Astrocyte of the hippocampus (primary cell): ENCODE results near the gene MAN1C1.

ENCODE experiments used
- DNase-seq: peaks from one replicate; pipeline ENCODE4 v3.0.0; 2011; ENCODE audit warnings: low read depth, low spot score

Gene MAN1C1

DNA sequence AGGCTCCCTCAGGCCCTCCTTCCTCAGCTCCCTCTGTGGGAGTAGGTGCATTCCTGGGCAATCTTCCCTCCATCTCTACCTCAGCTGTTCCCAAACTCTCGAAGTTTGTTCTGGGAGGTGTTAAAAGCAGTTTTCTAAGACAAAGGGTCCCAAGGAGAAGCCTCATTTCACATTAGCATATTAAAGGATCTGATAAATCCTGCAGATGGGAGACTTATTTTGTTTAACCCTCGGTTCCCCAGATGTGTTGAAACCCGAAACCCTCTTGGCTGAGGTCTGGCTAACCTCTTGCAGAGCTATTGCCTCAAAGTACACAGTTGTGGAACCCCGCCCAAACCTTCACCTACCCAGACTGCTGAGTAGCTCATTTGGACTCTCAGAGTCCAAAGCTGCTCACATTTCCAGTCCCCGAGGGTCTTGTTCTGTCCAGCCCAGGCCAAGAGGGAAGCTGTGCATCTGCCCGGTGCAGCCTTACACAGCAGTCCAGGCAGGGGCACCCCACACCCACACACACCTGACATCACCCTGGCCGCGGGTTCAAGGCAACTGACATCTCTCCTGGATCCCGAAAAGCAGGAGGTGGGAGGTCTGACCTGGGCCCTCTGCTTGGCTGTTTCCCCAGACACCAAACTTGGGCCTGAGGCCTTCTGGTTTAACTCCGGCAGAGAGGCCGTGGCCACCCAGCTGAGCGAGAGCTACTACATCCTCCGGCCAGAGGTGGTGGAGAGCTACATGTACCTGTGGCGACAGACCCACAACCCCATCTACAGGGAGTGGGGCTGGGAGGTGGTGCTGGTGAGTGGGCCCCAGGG, 163.9 kb downstream of the MAN1C1 start:
- DNase-seq: no peak

DNA sequence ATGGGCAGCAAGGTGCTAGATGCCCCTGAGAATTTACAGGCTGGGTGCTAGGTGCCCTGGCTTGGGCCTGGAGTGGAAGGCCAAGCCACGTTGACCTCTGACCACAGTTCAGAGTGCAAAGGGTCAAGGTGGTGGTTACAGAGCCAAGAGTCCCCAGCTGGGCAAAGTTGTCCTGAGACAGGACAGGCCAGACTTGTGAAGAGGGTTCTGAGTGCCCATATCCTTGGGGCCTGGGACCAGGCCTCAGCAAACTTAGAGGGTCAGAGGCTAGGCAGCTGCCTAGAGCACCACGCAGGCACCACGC, 164.5 kb downstream of the MAN1C1 start:
- no peak for DNase-seq

DNA sequence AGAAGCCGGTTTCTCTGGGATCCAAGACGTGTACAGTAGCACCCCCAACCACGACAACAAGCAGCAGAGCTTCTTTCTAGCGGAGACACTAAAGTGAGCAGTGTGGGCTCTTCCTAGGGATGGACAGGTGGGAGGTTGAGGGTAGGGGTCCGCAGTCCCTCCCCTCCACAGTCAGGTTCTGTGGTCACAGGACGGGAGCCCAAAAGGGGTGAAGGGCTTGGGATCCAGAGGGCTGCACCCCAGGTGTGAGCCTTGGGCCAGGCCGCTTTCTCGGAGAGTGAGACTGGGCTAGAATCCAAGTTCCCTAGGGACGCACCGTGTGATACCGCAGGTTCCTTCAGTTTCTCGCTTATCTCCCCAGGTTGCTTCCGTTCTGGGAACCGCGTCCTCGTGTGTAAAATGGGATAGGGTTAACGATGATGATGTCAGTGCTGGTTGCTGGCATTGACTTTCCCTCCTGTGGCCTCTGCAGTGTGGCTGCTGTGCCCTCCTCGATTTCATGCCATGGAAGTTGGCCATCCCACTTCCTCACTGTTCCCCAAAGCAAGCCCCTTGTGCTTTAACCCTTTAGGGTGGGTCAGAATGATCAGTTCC, 166.1 kb downstream of the MAN1C1 start:
- no peak for DNase-seq

DNA sequence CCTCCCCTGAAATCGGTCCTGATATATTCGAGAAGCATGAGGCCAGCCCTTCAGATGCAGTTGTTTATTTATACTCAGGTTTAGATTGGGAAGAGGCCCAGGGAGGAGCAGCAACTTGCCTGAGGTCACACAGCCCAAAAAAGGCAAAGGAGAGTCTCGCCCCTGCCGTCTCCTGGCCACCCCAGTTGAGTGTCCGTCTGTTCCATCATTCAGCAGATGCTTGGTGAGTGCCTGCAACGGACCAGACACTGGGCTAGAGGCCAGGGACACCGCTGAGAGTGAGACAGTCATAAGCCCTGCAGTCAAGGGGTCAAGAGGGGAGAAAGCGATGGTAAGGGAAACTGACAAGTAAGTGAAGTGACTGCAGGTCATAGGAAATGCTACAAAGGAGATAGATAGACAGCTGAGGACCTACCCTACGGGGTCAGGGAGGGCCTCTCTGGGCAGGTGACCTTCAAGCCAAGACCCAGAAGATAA, 168.0 kb downstream of the MAN1C1 start:
- DNase-seq: no peak

DNA sequence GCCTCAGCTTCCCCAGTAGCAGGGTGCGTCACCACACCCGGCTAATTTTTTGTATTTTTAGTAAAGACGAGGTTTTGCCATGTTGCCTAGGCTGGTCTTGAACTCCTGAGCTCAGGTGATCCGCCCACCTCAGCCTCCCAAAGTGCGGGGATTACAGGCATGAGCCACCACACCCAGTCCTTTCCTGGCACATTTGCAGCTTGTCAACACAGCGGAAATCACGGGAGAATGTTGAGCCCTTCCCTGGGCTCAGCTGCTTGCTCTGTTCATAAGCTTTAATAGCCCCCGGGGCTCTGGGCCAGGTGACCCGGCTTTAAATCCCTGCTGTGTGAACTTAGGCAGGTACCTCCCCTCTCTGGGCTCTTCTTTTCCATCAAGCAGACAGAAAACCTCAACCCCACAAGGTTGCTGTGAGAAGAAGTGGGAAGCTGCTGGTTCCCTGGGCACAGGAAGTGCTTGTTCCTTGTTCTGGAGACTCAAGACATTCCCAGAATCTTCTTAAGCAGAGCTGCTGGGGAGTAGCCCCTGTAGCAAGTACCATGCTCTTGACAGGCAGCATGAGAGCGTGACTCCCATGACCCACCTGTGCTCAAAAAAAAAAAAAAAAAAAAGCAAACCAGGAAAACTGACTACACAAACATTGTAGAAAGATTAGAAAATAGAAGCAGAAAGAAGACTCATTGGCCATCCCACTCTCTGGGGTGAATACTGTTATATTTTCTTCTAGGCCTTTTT, 168.9 kb downstream of the MAN1C1 start:
- DNase-seq: no peak

DNA sequence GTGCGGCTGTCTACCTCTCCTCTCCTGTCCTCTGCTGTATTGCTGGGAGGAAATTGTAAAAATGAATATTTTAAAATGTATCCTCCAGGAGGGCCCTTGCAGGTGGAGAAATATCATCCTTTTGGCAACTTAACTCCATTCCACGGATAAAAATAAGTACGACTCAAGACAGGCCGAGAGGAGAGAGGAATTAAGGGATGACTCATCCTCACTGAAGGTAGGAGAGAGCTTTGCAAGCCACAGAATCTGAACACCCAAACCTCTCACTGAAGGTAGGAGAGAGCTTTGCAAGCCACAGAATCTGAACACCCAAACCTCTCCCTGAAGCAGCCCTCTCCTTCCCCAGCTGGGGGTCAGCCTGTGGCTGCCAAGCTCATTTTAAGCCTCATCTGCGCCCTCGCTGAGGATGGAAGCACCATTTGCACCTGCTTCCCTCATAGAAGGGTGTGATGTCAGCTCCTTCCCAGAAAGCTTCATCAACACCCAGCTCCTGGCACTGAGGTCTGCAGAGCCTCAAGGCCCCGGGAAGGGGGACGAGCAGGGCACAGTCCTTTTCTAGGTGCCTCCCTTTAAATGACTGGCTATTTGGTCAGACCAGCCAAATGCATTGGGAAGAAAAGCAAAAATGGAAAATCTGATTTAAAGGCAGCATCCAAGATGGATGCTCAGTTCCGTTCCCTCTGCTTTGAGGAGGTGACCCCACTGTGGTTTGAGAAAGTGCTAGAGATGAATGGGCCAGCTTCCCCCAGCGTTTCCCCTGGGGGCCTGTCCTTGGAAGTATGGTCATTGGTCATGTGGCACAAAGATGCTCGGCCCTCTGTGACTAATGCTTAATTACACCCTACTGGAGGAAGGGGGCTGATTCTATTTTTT, 170.5 kb downstream of the MAN1C1 start:
- no peak for DNase-seq

DNA sequence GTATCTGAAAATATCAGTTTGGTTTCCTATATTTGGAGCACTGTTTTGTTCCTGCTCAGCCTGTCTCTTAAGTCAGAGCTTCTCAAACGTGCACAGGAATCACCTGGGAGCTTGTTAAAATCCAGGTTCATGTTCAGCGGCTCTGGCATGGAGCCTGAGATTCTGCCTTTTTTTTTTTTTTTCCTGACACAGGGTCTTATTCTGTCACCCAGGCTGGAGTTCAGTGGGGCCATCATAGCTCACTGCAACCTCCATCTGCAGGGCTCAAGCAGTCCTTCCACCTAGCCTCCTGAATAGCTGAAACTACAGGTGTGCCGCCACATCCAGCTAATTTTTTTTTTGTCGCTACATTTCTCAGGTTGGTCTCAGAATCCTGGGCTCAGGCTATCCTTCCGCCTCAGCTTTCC, 171.2 kb downstream of the MAN1C1 start:
- no peak for DNase-seq

DNA sequence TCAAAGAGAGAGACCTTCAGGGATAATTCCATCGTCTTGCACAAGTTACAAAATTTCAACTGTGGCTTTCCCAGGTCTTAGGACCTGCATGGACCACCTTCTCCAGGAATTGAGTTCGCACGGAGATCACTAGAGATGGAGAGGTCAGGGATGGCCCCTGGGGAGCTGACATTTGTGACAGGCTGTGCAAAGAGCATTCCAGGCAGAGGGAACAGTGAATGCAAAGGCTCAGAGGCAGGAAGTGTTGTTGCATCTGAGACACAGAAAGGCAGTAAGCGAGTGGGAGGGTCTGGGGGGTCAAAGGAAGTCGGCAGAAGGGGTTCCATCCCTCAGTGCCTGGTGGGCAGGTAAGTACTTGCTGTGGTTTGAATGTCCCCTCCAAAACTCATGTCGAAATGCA, 173.9 kb downstream of the MAN1C1 start:
- DNase-seq: no peak

DNA sequence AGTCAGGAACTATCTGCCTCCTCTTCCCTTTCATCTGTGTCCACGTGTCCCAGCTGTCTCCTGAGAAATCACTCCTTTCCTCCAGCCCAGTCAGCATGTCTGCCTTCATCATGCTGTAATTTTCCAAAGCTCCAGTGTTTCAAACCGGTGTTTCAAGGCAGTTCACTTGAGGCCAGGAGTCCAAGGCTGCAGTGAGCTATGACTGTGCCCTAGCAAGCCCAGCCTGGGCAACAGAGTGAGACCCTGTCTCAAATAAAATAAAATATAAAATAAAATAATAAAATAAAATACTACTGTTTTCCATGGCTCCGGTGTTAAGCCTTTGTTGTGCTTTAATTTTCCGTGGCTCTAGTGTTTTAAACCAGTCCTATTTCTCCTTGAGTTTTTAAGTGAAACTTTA, 175.5 kb downstream of the MAN1C1 start:
- DNase-seq: no peak

DNA sequence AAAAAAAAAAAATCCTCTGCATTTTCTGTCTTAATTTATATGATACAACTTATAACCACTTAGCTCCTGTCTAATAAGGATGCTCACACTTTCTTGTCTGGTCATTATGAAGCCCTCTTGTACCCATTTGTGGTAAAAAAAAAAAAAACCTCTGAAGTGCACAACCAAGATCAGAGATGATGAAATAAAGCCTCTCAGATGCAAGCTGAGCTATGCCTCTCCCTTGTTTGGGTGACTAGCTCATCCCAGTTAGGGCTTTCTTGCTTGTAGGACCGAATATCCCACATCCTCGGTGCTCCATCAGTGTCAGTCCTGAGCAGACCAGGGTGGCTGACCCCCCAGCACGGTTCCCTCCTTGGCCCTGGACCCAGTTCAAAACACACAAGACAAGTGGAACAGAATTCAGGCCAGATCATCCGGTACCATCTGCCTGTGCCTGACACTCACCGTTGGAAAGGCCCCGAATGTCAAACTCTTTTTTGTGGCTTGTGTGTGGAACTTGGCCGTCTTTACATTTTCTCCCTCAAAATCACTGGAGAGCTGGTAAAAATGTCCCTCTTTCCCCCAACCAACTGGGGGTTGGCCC, 177.1 kb downstream of the MAN1C1 start:
- no peak for DNase-seq

DNA sequence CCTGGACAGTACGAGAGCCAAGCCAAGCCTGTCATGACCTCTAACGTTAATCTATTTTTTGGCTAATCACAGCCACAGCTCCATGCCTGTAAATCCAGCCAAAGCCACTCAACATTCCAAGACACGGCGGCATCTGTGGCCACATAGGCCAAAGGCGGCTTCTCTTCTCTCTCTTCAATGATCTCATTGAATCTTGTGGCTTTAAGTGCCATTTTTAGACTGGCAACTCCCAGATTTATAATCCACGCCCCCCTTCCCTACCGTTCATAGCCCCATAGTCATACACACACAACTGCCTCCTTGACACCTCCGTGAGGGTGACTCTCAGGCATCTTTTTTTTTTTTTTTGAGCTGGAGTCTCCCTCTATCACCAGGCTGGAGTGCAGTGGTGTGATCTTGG, 177.7 kb downstream of the MAN1C1 start:
- peak; percentile 54 for DNase-seq

DNA sequence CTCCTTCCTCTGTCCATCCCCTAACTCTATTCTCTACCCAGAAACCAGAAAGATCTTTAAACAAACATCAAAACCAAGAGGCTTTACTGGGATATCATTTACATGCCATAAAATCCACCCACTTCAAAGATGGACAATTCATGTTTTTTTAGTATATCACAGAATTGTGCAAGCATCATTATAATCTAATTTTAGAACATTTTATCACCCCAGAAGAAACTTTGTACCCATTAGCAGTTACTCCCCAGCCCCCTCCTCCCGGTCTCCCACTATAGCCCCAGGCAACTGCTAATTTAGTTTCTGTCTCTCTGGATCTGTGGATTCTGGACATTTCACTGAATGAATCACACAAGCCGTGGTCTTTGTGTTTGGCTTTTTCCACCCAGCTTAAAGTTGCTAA, 178.6 kb downstream of the MAN1C1 start:
- DNase-seq: peak; percentile 34

DNA sequence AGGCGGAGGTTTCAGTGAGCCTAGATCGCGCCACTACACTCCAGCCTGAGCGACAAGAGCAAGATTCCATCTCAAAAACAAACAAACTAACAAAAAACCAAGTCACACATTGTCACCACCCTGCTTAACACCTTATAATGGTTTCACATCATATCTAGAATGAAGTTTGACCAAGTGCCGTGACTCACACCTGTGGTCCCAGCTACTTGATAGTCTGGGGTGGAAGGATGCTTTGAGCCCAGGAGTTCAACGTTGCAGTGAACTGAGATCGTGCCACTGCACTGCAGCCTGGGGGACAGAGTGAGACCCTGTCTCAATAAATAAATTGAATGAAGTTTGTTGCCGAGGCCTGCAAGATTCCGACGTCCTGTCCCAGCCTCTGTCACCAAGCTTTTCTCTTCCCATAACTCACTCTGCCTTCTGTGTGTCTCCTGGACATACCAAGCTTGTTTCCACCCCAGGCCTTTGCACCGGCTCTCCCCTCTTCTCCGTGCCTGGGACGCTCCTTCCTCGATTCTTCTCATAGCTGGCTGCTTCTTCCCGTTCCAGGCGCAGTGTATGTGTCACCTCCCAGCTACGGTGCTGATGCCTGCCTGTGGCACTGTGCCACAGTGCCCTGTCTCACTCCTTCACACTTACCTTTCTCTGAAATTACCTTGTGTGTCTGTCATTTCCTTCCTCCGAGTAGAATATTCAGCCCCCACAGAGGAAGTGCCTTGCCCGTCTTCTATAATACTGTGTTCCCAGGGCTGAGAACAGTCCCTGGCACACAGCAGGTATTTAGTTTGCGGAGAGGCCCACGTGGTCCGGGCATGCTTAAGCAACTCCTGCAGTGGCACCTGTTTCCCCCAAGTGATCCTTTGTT, 179.6 kb downstream of the MAN1C1 start:
- DNase-seq: no peak

DNA sequence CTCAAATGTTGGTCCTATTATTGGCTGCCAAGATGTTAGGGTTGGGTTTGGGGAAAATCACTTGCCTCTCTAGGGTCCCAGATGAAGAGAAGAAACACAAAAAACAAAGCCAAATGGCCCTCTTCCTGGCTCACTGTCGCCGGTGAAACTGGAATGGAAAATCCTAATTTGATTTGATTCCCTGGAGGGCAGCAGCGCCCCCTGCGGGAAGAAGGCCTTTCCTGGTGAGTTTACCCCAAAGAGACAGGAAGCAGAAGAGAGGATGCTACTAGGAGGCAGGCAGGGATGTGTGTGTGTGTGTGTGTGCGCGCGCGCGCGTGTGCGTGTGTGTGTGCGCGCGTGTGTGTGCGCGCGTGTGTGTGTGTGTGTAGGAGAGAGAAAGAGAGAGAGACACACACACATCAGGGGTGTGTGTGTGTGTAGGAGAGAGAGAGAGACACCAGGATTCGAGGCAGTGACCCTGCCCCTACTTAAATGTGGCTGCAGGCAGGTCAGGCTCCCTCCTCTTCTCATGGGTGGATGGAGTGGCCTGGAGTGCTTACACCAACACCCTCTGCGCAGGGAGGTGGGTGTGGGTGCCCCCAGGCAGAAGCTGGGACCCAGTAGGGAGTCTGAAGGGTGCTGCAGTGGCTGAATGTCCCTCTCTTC, 180.3 kb downstream of the MAN1C1 start:
- DNase-seq: peak; percentile 87

DNA sequence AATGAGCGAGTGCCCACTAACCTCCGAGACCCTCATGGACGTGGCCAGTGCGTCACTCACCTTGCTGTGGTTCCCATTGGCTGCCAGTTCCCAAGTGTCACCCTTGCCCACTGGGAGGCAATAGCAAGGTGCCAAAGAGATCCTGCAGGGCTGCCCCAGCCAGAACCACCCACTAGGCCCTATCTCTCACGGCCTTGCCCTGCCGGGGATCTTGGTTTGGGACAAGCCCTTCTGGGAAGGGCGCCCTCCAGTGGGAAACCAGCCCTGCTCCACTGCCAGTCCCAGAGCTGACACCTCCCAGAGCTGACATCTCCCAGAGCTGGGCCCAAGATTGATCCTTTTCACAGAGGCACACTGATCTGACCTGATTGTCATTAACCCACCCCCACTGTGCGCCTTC, 181.3 kb downstream of the MAN1C1 start:
- no peak for DNase-seq

DNA sequence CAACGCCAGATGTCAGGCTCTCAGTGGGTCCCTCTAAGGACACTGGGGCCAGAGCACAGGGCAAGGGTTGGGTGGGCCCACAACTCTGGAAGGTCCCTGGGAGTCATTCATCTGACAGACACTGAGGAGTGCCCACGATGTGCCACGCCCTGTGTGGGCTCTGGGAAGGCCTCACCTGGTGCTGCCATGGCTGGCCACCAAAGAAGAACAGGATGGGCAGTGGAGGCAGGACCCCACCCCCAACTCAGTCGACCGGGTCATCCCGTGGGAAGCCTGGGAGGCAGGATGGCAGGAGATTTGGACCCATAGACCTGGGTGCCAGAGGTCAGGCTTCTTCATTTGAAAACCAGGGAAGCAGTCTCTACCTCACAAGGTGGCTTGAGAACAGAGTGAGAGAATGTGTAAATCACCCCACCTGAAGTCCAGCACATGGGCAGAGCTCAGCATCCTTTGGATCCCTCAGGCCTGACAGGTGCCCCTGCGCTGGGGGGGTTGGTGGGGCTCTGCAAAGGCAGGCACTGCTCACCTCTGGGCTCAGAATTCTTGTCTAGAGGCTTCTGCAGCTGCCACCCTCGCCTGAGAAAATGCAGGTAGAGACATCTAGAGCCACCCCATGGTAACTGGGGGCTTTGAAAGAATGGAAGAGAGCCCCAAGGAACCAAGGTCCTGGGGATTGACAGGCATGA, 182.2 kb downstream of the MAN1C1 start:
- no peak for DNase-seq

DNA sequence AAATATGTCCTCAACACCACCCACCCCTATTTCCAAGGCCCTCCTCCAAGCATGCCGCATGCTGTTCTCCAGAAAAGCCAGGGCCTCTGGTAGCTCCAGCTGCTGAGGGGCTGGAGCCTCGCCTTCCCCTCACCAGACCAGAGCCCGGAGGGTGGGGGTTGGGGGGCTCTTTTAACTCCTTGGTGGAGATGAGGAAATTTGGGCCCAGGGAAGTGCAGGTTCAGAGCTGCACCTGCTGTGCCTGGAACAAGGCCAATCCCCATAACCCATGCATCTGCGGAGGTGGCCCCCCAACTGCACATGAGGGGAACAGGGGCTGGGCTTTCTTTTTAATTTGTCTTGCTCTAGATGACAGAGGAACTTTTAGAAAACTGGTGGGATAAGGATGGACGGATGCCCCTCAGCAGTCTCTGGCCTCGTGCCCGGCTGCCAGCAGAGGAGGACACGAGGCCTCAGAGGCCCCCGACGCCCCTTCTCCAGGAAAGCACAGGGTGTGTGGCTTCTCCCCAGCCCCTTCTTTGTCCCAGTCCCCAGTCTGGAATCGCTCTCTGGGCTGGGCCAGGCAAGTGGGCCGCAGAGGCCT, 182.9 kb downstream of the MAN1C1 start:
- DNase-seq: no peak

DNA sequence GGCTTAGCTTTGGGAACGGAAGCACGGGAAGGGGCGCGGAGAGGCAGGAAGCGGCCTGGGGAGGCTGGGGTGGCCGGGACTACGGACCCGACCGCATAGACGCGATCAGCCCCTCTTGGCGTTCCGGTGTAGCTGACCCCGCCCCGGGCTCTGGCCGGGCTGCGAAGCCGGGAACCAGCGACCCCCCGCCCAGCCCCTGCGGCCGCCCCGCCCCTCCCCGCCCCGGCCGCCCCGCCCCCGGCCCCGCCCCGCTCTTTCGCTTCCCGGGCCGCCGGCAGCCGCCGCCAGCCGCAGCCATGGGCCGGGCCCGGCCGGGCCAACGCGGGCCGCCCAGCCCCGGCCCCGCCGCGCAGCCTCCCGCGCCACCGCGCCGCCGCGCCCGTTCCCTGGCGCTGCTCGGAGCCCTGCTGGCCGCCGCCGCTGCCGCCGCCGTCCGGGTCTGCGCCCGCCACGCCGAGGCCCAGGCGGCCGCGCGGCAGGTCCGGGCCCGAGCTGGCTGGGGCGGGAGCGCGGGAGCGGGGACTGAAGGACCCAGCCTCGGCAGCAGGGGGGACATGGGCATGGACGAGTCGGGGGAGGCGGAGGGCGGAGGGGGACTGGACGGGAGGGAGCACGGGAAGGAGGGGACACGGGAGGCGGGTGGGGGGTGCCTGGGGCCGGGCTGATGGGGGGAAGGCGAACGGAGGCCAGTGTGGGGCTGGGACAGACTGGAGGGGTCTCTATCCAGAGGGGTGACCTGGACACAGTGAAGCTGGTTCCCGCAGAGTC, 183.5 kb downstream of the MAN1C1 start, which contains the start of gene SELENON:
TSS of gene SELENON (plus strand) at position 259 of the 768 bp plus-strand sequence. CDS start at position 297, 38 bp downstream.
- DNase-seq: peak; percentile 73
